ENCODE measurements around the gene MZF1.

Gene MZF1

DNA sequence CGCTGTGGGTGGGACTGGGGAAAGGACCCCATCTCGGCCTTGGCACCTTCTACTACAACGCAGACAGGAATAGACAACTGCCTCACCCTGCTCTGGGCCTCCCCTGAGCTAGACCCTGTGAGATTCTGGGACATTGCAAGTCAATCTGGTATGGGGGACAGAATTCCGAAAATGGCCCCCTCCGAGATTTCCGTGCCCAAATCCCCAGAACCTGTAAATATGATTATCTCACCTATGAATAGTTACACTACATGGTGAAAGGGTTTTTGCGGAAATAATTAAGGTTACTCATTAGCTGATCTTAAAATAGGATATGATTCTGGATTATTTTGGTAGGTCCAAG, 52.9 kb downstream of the MZF1 start:
- Histone ChIP-seq H3K4me1 (ENCODE audit: control insufficient read depth, insufficient read depth, low read length) (peaks cover 12% of the 10 kb centered on the region), H3K9ac (ENCODE audit: low read depth, low read length) (peak overlapping the region; percentile 100), H3K36me3 (ENCODE audit: insufficient read depth, low read length) (peaks cover 20% of the 10 kb centered on the region), H3K9me3 (replicated peaks; ENCODE audit: low read length) (no peaks in the 10 kb centered on the region), H3K4me2 (ENCODE audit: low read length) (peak overlapping the region; percentile 100), H3K27me3 (ENCODE audit: control insufficient read depth, insufficient read depth, low read length) (no peaks in the 10 kb centered on the region), H3K4me3 (ENCODE audit: low read length) (peak overlapping the region; percentile 88)

DNA sequence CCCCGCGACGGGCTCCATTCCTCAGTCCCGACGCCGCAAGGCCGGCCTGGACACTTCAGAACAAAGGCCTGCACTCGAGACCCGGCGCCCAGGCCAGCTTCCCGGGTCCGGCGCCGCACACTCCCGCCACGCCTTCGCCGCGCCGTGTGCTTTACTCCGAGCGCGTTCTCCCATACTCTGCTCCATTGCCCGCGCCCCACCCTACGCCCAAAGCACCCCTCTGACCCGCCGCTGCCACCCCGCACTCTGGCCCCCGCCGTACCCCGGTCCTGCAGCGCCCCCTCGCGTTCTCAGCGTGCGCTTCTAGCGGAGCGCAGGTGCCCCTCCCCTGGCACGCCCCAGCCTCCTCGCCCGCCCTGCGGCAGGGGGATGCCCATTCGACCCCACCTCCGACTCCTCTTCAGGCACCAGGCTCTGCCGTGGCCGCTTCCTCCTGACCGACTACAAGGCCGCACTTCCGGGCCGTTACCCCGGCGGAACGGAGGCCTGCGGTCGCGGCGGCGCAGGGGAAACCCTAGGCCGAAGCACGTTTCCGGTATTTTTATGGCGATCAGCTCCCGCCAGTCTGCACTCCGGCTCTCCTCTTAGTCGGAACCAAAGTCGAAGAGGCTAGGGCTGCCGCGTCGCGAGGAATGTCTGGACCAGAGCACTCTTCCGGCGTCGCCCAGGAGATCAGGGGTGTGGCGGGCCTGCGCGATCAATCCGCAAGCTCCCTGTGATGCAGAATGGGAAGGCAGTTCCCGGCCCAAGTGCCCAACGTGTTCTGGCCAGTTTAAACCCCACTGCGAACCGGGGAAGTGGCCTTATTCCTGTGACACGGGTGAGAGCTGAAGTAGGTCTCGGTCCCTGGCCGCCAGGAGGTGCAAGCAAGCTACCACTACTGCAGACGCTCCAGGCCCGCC, 53.5 kb downstream of the MZF1 start, which contains the start of gene ZBTB45:
Gene ZBTB45, minus strand, starts transcription at position 456 of the 902 bp plus-strand sequence. CDS start 2,137 bp downstream, outside the sequence.
- Histone ChIP-seq H3K27me3 (ENCODE audit: control insufficient read depth, insufficient read depth, low read length) (no peaks in the 10 kb centered on the region), H3K4me2 (ENCODE audit: low read length) (peak within 1 kb of the TSS; percentile 100), H3K9me3 (replicated peaks; ENCODE audit: low read length) (no peaks in the 10 kb centered on the region), H3K4me1 (ENCODE audit: control insufficient read depth, insufficient read depth, low read length) (peaks cover 12% of the 10 kb centered on the region), H3K4me3 (ENCODE audit: low read length) (peak within 1 kb of the TSS; percentile 88), H3K9ac (ENCODE audit: low read depth, low read length) (peak within 1 kb of the TSS; percentile 100), H3K36me3 (ENCODE audit: insufficient read depth, low read length) (peaks cover 20% of the 10 kb centered on the region)

DNA sequence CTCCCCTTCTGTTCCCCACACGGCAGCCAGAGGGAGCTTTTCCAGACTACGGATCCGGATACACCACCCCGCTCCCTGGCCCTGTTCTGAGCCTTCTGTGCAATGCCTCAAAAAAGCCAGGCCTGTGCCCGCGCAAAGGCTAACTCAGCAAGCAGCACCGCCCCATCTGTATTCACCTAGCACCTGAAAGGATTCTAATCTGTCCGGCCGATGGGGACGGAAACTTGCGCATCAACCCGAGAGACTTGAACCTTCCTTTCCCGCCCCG, 54.1 kb downstream of the MZF1 start:
- Histone ChIP-seq H3K9me3 (replicated peaks; ENCODE audit: low read length) (no peaks in the 10 kb centered on the region), H3K4me1 (ENCODE audit: control insufficient read depth, insufficient read depth, low read length) (peaks cover 12% of the 10 kb centered on the region), H3K4me3 (ENCODE audit: low read length) (peak overlapping the region; percentile 88), H3K27me3 (ENCODE audit: control insufficient read depth, insufficient read depth, low read length) (no peaks in the 10 kb centered on the region), H3K9ac (ENCODE audit: low read depth, low read length) (peak overlapping the region; percentile 100), H3K4me2 (ENCODE audit: low read length) (peak overlapping the region; percentile 100), H3K36me3 (ENCODE audit: insufficient read depth, low read length) (peaks cover 20% of the 10 kb centered on the region)

DNA sequence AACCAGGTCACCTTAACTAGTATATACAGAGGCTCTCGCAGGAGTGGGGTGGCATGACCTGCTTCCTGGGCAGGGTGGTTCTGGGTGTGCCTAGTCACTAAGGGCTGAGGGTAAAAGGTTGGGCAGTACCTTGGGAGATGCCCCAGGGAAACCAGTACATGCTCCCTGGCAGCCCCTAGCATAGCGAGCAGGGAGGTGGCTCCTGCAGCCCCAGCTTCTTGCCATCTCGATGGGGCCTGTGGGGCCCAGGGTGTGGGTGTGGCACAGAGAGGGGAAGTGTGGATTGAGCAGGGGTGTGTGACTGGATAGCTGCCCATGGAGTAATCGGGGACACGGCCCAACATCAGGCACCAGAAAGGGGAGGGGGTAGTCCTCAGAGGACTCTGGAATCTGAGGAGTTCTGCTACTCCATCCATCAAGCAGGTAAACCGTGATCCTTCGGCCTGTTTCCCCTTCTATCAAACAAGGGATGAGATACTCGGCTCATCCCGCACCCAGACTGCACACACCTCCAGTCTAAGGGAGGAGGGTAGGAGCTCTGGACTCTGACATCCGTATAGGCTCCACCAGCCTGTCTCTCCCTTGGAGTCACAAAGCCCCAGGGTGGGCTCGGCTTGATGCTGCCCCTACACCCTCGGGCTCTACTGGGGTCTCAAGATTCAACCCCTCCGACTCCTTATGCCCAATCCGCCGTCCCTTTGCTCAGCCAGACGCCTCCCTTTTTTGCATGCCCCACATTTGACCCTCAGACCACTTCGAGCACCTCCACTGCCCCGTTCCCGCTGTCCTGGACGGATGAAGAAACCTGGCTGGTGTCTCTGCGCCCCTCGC, 54.7 kb downstream of the MZF1 start:
- no peaks in the 10 kb centered on the region for H3K9me3 ChIP-seq (replicated peaks; ENCODE audit: low read length)
- H3K36me3 ChIP-seq (ENCODE audit: insufficient read depth, low read length), result peaks cover 20% of the 10 kb centered on the region
- H3K27me3 ChIP-seq (ENCODE audit: control insufficient read depth, insufficient read depth, low read length), result no peaks in the 10 kb centered on the region
- H3K4me3 ChIP-seq (ENCODE audit: low read length), result peak overlapping the region; percentile 88
- peak overlapping the region; percentile 100 for H3K9ac ChIP-seq (ENCODE audit: low read depth, low read length)
- H3K4me1 ChIP-seq (ENCODE audit: control insufficient read depth, insufficient read depth, low read length), result peaks cover 12% of the 10 kb centered on the region
- H3K4me2 ChIP-seq (ENCODE audit: low read length), result peak overlapping the region; percentile 100

DNA sequence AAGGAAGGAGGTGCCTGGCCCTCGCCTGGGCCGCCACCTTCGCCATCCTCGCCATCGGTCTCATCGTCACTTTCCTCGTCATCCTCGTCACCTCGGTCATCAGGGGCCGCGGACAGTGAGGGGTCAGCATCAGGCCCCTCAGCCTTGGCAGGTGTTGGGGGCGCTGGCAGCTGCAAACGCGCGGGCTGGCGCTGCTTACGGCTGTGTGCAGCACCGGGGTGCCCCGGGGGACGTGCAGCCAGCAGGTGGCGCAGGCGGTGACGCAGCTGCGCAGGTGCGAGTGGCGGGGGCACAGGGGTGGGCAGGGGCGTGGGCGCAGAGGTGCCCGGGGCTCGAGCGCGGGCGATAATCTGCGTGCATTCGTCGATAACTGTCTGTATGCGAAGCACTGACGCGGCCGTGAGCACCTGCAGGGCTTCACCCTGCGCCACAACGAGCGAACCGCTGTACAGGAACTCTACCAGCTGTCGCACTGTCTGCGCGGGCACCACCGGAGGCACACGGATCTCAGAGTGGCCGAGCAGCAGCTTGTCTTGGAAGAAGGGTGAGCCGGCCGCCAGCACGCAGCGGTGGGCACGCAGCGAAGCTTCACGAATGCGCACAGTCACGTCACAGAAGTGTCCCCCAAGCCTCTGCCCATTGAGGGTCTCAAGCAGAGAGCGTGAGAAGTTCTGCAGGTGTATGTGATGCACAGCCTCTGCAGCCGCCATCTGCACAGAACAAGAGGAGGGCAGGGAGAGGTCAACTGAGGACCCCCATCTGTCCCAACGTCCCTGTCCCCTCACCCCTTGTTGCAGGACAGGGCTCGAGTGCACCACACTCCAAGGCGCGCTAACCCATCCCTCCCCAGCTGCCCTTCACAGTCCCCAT, 55.9 kb downstream of the MZF1 start:
- Histone ChIP-seq H3K36me3 (ENCODE audit: insufficient read depth, low read length) (peaks cover 26% of the 10 kb centered on the region), H3K4me2 (ENCODE audit: low read length) (peak overlapping the region; percentile 100), H3K9ac (ENCODE audit: low read depth, low read length) (no peak overlapping the region), H3K9me3 (replicated peaks; ENCODE audit: low read length) (no peaks in the 10 kb centered on the region), H3K4me1 (ENCODE audit: control insufficient read depth, insufficient read depth, low read length) (peaks cover 12% of the 10 kb centered on the region), H3K4me3 (ENCODE audit: low read length) (no peak overlapping the region), H3K27me3 (ENCODE audit: control insufficient read depth, insufficient read depth, low read length) (no peaks in the 10 kb centered on the region)

DNA sequence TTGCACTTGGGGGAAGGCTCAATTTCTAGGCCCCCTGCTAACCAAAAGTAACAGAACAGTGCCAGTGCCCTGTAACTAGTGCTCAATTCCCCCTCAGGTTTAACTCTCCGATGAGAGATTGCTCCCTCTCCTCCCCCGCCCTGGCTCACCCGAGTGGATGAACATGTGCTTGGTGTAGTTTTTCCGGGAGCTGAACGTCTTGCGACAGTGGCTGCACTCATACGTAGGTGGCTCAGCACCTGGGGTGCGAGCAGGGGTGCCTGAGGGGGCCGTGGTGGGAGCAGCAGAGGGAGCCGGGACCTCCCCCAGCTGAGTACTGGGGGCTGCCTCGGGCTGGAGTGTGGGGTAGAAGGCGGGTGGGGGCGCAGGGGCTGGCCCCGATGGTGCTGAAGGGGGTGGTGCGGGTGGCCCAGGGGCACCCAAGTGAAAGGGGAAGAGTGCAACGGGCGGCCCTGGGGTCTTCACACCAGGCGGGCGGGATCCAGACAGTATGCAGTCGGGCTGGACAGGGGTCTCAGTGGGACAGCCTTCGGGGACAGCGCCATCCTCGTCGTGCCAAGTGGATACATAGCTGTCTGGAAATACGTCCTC, 56.8 kb downstream of the MZF1 start:
- no peak overlapping the region for H3K9ac ChIP-seq (ENCODE audit: low read depth, low read length)
- H3K27me3 ChIP-seq (ENCODE audit: control insufficient read depth, insufficient read depth, low read length), result no peaks in the 10 kb centered on the region
- peaks cover 12% of the 10 kb centered on the region for H3K4me1 ChIP-seq (ENCODE audit: control insufficient read depth, insufficient read depth, low read length)
- no peak overlapping the region for H3K4me3 ChIP-seq (ENCODE audit: low read length)
- H3K9me3 ChIP-seq (replicated peaks; ENCODE audit: low read length), result no peaks in the 10 kb centered on the region
- peaks cover 26% of the 10 kb centered on the region for H3K36me3 ChIP-seq (ENCODE audit: insufficient read depth, low read length)
- H3K4me2 ChIP-seq (ENCODE audit: low read length), result no peak overlapping the region

DNA sequence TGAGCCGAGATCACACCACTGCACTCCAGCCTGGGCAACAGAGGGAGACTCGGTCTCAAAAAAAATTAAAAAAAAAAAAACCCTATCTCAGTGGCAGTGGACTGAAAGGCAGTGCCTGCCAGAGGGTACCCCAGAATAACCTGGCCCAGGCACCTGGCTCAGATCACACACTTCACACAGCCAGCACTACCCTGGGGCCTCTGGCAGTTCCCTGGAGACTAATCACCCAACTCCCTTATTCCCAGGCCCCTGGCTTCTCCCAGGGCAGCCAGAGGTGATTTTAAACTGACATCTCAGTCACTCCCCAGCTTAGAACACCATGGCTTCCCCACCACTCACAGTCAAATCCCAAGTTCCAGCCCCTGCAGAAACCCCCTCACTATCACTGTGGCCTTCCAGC, 57.9 kb downstream of the MZF1 start:
- H3K27me3 ChIP-seq (ENCODE audit: control insufficient read depth, insufficient read depth, low read length), result no peaks in the 10 kb centered on the region
- no peaks in the 10 kb centered on the region for H3K9me3 ChIP-seq (replicated peaks; ENCODE audit: low read length)
- peaks cover 26% of the 10 kb centered on the region for H3K36me3 ChIP-seq (ENCODE audit: insufficient read depth, low read length)
- H3K9ac ChIP-seq (ENCODE audit: low read depth, low read length), result no peak overlapping the region
- H3K4me1 ChIP-seq (ENCODE audit: control insufficient read depth, insufficient read depth, low read length), result peaks cover 12% of the 10 kb centered on the region
- H3K4me3 ChIP-seq (ENCODE audit: low read length), result no peak overlapping the region
- no peak overlapping the region for H3K4me2 ChIP-seq (ENCODE audit: low read length)

DNA sequence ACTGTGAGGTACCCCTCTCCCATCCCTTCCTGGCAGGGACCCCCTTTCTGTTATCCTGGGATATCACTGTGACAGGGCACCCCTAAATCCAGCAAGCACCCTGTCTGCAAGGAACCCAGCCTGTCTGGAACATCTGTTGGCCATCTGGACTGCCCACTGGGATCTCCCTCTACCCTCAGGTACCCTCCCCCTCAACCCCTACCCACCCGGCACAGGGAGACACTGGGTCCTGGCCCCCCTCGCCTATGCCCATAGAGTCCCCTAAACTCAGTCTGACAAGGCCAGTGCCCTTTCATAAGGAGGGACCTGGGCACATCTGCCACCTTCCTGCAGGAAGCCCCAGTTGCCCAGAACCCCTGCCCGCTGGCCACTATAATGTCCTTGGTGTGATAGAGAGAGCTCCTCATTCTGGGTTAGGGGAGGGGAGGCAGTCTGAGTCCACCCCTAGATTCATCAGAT, 58.5 kb downstream of the MZF1 start:
- H3K4me2 ChIP-seq (ENCODE audit: low read length), result peak overlapping the region; percentile 28
- no peak overlapping the region for H3K9ac ChIP-seq (ENCODE audit: low read depth, low read length)
- peaks cover 26% of the 10 kb centered on the region for H3K36me3 ChIP-seq (ENCODE audit: insufficient read depth, low read length)
- no peaks in the 10 kb centered on the region for H3K27me3 ChIP-seq (ENCODE audit: control insufficient read depth, insufficient read depth, low read length)
- H3K4me1 ChIP-seq (ENCODE audit: control insufficient read depth, insufficient read depth, low read length), result peaks cover 12% of the 10 kb centered on the region
- H3K9me3 ChIP-seq (replicated peaks; ENCODE audit: low read length), result no peaks in the 10 kb centered on the region
- no peak overlapping the region for H3K4me3 ChIP-seq (ENCODE audit: low read length)

DNA sequence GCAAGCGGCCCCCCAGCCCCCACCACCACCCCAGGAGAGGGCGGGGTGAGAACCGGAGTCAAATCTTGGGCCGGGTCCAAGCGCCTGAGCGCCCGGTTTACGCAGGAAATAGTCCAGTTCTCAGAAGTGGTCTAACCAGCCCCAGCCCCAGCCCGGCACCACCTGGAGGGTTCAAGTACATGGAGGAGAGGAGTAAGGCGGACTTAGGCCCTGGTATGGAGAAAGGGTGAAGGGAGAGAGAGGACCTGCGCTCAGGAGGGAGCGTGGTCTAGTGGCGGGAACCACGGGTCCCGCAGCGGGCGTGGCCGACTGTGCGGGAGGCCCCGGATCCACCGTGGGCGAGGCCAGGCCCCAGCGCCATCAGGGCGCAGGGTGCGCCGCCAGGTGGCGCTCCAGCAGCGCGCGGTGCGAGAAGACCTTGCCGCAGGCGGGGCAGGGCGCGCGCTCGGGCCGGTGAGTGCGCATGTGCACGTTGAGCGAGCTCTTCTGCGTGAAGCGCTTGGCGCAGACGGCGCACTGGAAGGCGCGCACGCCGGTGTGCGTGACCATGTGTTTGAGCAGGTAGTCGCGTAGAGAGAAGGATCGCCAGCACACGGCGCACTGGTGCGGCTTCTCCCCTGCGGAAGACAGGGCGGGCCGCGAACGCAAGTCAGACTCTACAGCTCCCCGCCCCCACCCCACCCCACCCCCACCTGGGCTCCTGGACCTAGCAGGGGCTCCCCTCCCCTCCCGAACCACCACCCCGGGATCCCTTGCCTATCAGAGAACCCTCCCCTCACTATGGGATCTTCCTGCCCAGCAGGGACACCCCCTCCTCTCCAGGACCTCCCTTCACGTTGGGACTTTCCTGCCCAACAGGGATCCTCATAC, 59.2 kb downstream of the MZF1 start:
- Histone ChIP-seq H3K27me3 (ENCODE audit: control insufficient read depth, insufficient read depth, low read length) (no peaks in the 10 kb centered on the region), H3K9me3 (replicated peaks; ENCODE audit: low read length) (no peaks in the 10 kb centered on the region), H3K36me3 (ENCODE audit: insufficient read depth, low read length) (peaks cover 26% of the 10 kb centered on the region), H3K4me2 (ENCODE audit: low read length) (peak overlapping the region; percentile 28), H3K4me3 (ENCODE audit: low read length) (no peak overlapping the region), H3K9ac (ENCODE audit: low read depth, low read length) (no peak overlapping the region), H3K4me1 (ENCODE audit: control insufficient read depth, insufficient read depth, low read length) (peaks cover 12% of the 10 kb centered on the region)

DNA sequence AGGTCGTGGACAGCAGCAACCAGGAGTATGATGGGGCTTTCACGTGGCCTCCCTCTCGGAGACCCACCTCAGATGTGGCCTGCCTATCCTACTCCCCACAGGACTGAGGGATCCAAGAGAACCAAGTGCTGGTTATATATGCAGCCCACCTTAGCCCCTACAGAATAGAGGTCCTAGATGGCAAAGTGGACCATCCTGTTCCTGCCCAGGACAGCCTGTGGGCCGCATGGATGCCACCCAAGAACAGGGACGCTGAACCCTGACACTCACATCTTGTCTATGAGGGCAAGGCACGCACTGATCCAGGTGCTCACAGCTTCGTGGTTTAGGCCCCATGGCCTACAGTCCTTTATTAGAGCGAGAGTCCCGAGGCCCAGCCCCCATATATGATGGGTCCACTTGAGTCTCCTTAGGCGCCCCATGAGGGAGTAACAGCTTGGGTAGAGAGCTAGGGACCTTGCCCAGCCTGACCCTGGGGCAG, 59.9 kb downstream of the MZF1 start:
- peaks cover 26% of the 10 kb centered on the region for H3K36me3 ChIP-seq (ENCODE audit: insufficient read depth, low read length)
- H3K9ac ChIP-seq (ENCODE audit: low read depth, low read length), result no peak overlapping the region
- no peak overlapping the region for H3K4me3 ChIP-seq (ENCODE audit: low read length)

More for the DNA sequence above, 59.9 kb downstream of the MZF1 start:
- H3K4me1 ChIP-seq (ENCODE audit: control insufficient read depth, insufficient read depth, low read length), result peaks cover 10% of the 10 kb centered on the region
- H3K27me3 ChIP-seq (ENCODE audit: control insufficient read depth, insufficient read depth, low read length), result no peaks in the 10 kb centered on the region
- no peaks in the 10 kb centered on the region for H3K9me3 ChIP-seq (replicated peaks; ENCODE audit: low read length)
- no peak overlapping the region for H3K4me2 ChIP-seq (ENCODE audit: low read length)

All from skeletal muscle satellite cell (primary cell).